Measurements from ENCODE around the gene DGCR2.

Gene DGCR2

GRCh38 chr22:19152942-19153883 is 31.0 kb upstream of the DGCR2 start:
- H3K9me3 ChIP-seq (ENCODE audit: control insufficient read depth, low read length) = no peaks in the 10 kb centered on the region
- no peak overlapping the region for H3K27ac ChIP-seq (ENCODE audit: insufficient read depth, low read depth, low read length, poor library complexity, severe bottlenecking)
- H3K36me3 ChIP-seq (ENCODE audit: control insufficient read depth, insufficient read depth, low read length) = no peaks in the 10 kb centered on the region
- H3K4me1 ChIP-seq (ENCODE audit: control insufficient read depth, insufficient read depth, low read length) = no peaks in the 10 kb centered on the region
- no peak overlapping the region for H3K4me3 ChIP-seq (ENCODE audit: insufficient read depth, low read depth, low read length)
- H3K27me3 ChIP-seq (ENCODE audit: control insufficient read depth, insufficient read depth, low read length, poor library complexity, severe bottlenecking) = peaks cover 63% of the 10 kb centered on the region
- 74 to 76% methylated on average over 11 of the region's 11 CpGs for WGBS, 2 experiments

- Histone ChIP-seq H3K4me1 (ENCODE audit: control insufficient read depth, insufficient read depth, low read length) (no peaks in the 10 kb centered on the region), H3K36me3 (ENCODE audit: control insufficient read depth, insufficient read depth, low read length) (no peaks in the 10 kb centered on the region), H3K27ac (ENCODE audit: insufficient read depth, low read depth, low read length, poor library complexity, severe bottlenecking) (no peak overlapping the region), H3K27me3 (ENCODE audit: control insufficient read depth, insufficient read depth, low read length, poor library complexity, severe bottlenecking) (peaks cover 79% of the 10 kb centered on the region), H3K9me3 (ENCODE audit: control insufficient read depth, low read length) (no peaks in the 10 kb centered on the region), H3K4me3 (ENCODE audit: insufficient read depth, low read depth, low read length) (no peak overlapping the region)
- WGBS, 2 experiments = 59 to 67% methylated on average over 10 of the region's 10 CpGs
Measured at GRCh38 chr22:19151329-19152191, 29.3 kb upstream of the DGCR2 start.

- Histone ChIP-seq H3K27me3 (ENCODE audit: control insufficient read depth, insufficient read depth, low read length, poor library complexity, severe bottlenecking) (peaks cover 84% of the 10 kb centered on the region), H3K4me3 (ENCODE audit: insufficient read depth, low read depth, low read length) (no peak overlapping the region)
- WGBS, 2 experiments = 21 to 22% methylated on average over 68 of the region's 68 CpGs
Measured at GRCh38 chr22:19150482-19151328, 28.5 kb upstream of the DGCR2 start.

DNA sequence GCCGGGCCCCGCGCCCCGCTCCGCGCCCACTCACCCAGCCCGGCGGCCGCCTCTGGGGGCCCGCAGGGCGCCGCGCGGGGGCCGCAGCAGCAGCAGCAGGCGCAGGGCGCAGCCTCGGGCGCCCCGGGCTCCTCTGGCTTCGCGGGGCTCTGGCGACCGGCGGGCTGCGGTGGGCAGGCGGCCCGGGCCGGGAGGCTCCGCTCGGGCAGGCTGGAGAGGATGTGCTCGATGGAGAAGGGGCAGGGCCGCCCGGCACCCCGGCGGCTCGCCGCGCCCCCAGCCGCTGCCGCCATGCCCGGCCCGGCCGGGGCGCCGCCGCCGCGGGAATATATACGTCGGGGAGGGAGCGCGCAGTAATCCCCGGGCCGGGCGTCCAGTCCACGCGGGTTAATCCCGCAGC is 27.8 kb upstream of the DGCR2 start, which contains the start of gene GSC2:
TSS of gene GSC2 (minus strand) at position 302 of the 400 bp plus-strand sequence. CDS start at position 293, 9 bp downstream.
- 4% methylated on average over 59 of the region's 59 CpGs for WGBS, 2 experiments
- Histone ChIP-seq H3K9me3 (ENCODE audit: control insufficient read depth, low read length) (no peaks in the 10 kb centered on the region), H3K27ac (ENCODE audit: insufficient read depth, low read depth, low read length, poor library complexity, severe bottlenecking) (no peak within 1 kb of the TSS), H3K36me3 (ENCODE audit: control insufficient read depth, insufficient read depth, low read length) (no peaks in the 10 kb centered on the region), H3K27me3 (ENCODE audit: control insufficient read depth, insufficient read depth, low read length, poor library complexity, severe bottlenecking) (peaks cover 86% of the 10 kb centered on the region), H3K4me3 (ENCODE audit: insufficient read depth, low read depth, low read length) (no peak within 1 kb of the TSS), H3K4me1 (ENCODE audit: control insufficient read depth, insufficient read depth, low read length) (no peaks in the 10 kb centered on the region)

More at GRCh38 chr22:19150482-19151328, 28.5 kb upstream of the DGCR2 start:
- Histone ChIP-seq H3K4me1 (ENCODE audit: control insufficient read depth, insufficient read depth, low read length) (no peaks in the 10 kb centered on the region), H3K36me3 (ENCODE audit: control insufficient read depth, insufficient read depth, low read length) (no peaks in the 10 kb centered on the region), H3K9me3 (ENCODE audit: control insufficient read depth, low read length) (no peaks in the 10 kb centered on the region), H3K27ac (ENCODE audit: insufficient read depth, low read depth, low read length, poor library complexity, severe bottlenecking) (no peak overlapping the region)

DNA sequence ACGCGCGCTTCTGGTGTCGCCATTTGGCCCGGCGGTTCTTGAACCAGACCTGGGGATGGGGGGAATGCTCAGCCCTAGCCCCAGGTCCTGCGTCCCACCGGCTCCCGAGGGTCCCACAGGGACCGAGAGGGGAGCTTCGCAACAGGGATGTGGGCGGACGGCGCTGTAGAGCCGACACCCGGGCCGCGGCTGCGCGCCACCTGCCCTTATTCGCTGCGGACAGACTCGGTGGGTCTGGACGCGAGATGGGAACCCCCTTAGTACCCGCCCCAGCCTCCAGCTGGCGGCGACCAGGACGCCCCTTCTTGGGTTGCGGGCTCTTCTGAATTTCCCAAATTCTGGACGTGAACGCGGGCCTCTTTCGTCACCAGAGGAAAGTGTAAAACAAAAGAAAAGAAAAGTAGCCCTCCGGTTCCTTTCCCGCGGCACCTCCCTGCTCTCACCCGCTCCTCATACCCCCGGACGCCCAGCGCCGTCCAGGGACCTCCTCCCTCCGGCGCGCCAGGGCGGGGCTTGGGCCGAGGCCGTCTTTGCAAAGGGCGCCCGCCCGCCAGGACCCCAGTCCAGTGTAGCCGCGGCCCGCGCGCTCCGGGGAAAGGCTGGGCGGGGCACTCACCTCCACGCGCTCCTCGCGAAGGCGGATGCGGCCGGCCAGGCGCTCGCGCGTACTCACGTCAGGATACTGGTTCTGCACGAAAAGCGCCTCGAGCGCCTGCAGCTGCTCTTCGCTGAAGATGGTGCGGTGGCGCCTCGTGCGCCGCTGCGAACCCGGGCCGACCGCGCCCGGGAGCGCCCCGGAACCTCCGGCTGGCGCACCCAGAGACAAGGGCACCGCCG is 27.1 kb upstream of the DGCR2 start:
- WGBS, 2 experiments = 15 to 17% methylated on average over 92 of the region's 92 CpGs
- no peaks in the 10 kb centered on the region for H3K9me3 ChIP-seq (ENCODE audit: control insufficient read depth, low read length)
- no peaks in the 10 kb centered on the region for H3K4me1 ChIP-seq (ENCODE audit: control insufficient read depth, insufficient read depth, low read length)
- no peak overlapping the region for H3K4me3 ChIP-seq (ENCODE audit: insufficient read depth, low read depth, low read length)
- no peaks in the 10 kb centered on the region for H3K36me3 ChIP-seq (ENCODE audit: control insufficient read depth, insufficient read depth, low read length)
- H3K27ac ChIP-seq (ENCODE audit: insufficient read depth, low read depth, low read length, poor library complexity, severe bottlenecking) = no peak overlapping the region
- H3K27me3 ChIP-seq (ENCODE audit: control insufficient read depth, insufficient read depth, low read length, poor library complexity, severe bottlenecking) = peaks cover 86% of the 10 kb centered on the region

DNA sequence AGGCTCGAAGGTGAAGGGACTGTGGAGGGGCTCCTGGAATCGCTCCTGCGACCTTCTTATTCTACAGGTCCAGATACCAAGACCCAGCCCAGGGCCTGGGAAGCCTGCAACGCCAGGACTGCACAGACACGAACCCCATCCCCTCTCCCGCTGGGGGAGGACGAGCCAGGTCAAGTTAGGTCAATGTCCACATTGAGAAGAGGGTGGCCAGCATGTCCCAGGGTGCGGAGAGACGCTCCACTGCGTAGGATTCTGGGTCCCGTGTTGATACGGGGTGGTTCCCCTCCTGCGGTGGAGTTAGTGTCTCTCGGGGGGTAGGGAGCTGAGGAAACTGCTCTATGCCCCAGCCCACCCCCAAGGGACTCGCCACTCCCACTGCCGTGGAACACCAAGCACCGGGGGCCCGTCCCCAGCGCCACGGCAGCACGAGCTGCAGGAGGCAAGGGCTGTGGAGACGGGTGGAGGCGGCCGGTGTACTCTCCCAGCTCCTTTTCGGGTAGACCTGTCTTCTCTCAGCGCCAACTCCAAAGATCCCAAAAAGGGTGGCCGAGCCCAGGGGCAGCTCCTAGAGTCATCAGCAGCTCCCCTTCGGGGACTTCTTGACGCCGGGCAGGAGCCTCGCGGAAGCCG is 26.3 kb upstream of the DGCR2 start:
- Histone ChIP-seq H3K27me3 (ENCODE audit: control insufficient read depth, insufficient read depth, low read length, poor library complexity, severe bottlenecking) (peaks cover 80% of the 10 kb centered on the region), H3K4me1 (ENCODE audit: control insufficient read depth, insufficient read depth, low read length) (no peaks in the 10 kb centered on the region), H3K27ac (ENCODE audit: insufficient read depth, low read depth, low read length, poor library complexity, severe bottlenecking) (no peak overlapping the region), H3K36me3 (ENCODE audit: control insufficient read depth, insufficient read depth, low read length) (no peaks in the 10 kb centered on the region), H3K4me3 (ENCODE audit: insufficient read depth, low read depth, low read length) (no peak overlapping the region), H3K9me3 (ENCODE audit: control insufficient read depth, low read length) (no peaks in the 10 kb centered on the region)
- WGBS, 2 experiments = 79 to 83% methylated on average over 33 of the region's 33 CpGs

- no peak overlapping the region for H3K4me3 ChIP-seq (ENCODE audit: insufficient read depth, low read depth, low read length)
- no peaks in the 10 kb centered on the region for H3K4me1 ChIP-seq (ENCODE audit: control insufficient read depth, insufficient read depth, low read length)
- WGBS, 2 experiments = 32 to 33% methylated on average over 9 of the region's 9 CpGs
- no peak overlapping the region for H3K27ac ChIP-seq (ENCODE audit: insufficient read depth, low read depth, low read length, poor library complexity, severe bottlenecking)
- peaks cover 68% of the 10 kb centered on the region for H3K27me3 ChIP-seq (ENCODE audit: control insufficient read depth, insufficient read depth, low read length, poor library complexity, severe bottlenecking)
- no peaks in the 10 kb centered on the region for H3K36me3 ChIP-seq (ENCODE audit: control insufficient read depth, insufficient read depth, low read length)
- H3K9me3 ChIP-seq (ENCODE audit: control insufficient read depth, low read length) = no peaks in the 10 kb centered on the region
Measured at GRCh38 chr22:19147195-19147780, 25.1 kb upstream of the DGCR2 start.

- Histone ChIP-seq H3K27ac (ENCODE audit: insufficient read depth, low read depth, low read length, poor library complexity, severe bottlenecking) (no peak overlapping the region), H3K4me1 (ENCODE audit: control insufficient read depth, insufficient read depth, low read length) (no peaks in the 10 kb centered on the region), H3K4me3 (ENCODE audit: insufficient read depth, low read depth, low read length) (no peak overlapping the region), H3K36me3 (ENCODE audit: control insufficient read depth, insufficient read depth, low read length) (no peaks in the 10 kb centered on the region), H3K9me3 (ENCODE audit: control insufficient read depth, low read length) (no peaks in the 10 kb centered on the region), H3K27me3 (ENCODE audit: control insufficient read depth, insufficient read depth, low read length, poor library complexity, severe bottlenecking) (peaks cover 59% of the 10 kb centered on the region)
- 83 to 86% methylated on average over 11 of the region's 11 CpGs for WGBS, 2 experiments
Measured at GRCh38 chr22:19146215-19146968, 24.2 kb upstream of the DGCR2 start.

All from ectodermal cell (in vitro differentiated cells).